H1 (cell line): ENCODE measurements around the gene COL10A1. TPM values are rescaled to one million over a fixed set of nuclear protein-coding genes. Genes with fewer than 3 reads are reported as not detected.

ENCODE experiments used
- CTCF ChIA-PET: fragments of 300-600 bp; sonication (Branson Sonifier 250); formaldehyde crosslinking; loops from one replicate; lab custom pipeline; 2021; ENCODE audit not compliant: partially characterized antibody; lab: Charles Lee
- POLR2A ChIA-PET: fragments of 300-600 bp; sonication (Branson Sonifier 250); formaldehyde crosslinking; loops from one replicate; lab custom pipeline; 2021; ENCODE audit warnings: inconsistent platforms; ENCODE audit not compliant: partially characterized antibody; lab: Charles Lee
- DNase-seq, 2 experiments: peaks; one replicate each; pipeline versions ENCODE4 v3.0.0 to v3.0.0-alpha.2; 2010 to 2022; ENCODE audit warnings: low spot score in 2 of 2, low read depth in 1 of 2, mixed read lengths in 1 of 2
- FAIRE-seq: peaks from 2 replicates; lab custom pipeline; 2011; peaks lifted over from hg19 to GRCh38; lab: Jason Lieb, UNC
- H2AFZ ChIP-seq: 2 replicates; pipeline ENCODE4 v1.8.1; 2012; ENCODE audit warnings: low read length, inconsistent platforms
- H2AK5ac ChIP-seq: 2 replicates; pipeline ENCODE4 v1.6.1; 2013; ENCODE audit warnings: low read depth, low read length
- H2BK120ac ChIP-seq: replicated peaks from 2 replicates; pipeline ENCODE3; 2013; ENCODE audit warnings: low read depth, low read length, inconsistent platforms
- H2BK12ac ChIP-seq: 2 replicates; pipeline ENCODE4 v1.6.1; 2013; ENCODE audit warnings: low read depth, low read length
- H2BK15ac ChIP-seq: 2 replicates; pipeline ENCODE4 v1.6.1; 2013; ENCODE audit warnings: low read length
- H2BK20ac ChIP-seq: 2 replicates; pipeline ENCODE4 v1.6.1; 2013; ENCODE audit warnings: low read length
- H2BK5ac ChIP-seq: 2 replicates; pipeline ENCODE4 v1.6.1; 2013; ENCODE audit warnings: low read depth, low read length
- H3K14ac ChIP-seq: 2 replicates; pipeline ENCODE4 v1.6.1; 2013; ENCODE audit warnings: inconsistent platforms; ENCODE audit not compliant: insufficient read length
- H3K18ac ChIP-seq: 2 replicates; pipeline ENCODE4 v1.6.1; 2013; ENCODE audit warnings: low read length; ENCODE audit errors: extremely low read depth
- H3K23ac ChIP-seq: 2 replicates; pipeline ENCODE4 v1.6.1; 2013; ENCODE audit warnings: inconsistent platforms; ENCODE audit not compliant: insufficient read length
- H3K23me2 ChIP-seq: 2 replicates; pipeline ENCODE4 v1.6.1; 2013; ENCODE audit warnings: low read depth, low read length
- H3K27ac ChIP-seq: 2 replicates; pipeline ENCODE4 v1.6.1; 2011; ENCODE audit warnings: low read depth, low read length, inconsistent platforms
- H3K27me3 ChIP-seq, 4 experiments: replicated peaks in 1 of 4; 1 replicate in 1 of 4; 2 replicates in 3 of 4; pipeline versions ENCODE4 v1.6.1 to v1.8.1; 2011 to 2013; ENCODE audit warnings: low read length in 3 of 4, mild to moderate bottlenecking in 3 of 4, inconsistent platforms in 2 of 4, mixed read lengths in 2 of 4, moderate library complexity in 1 of 4; ENCODE audit not compliant: control insufficient read depth in 3 of 4, insufficient read depth in 3 of 4; ENCODE audit errors: extremely low read depth in 1 of 4
- H3K36me3 ChIP-seq, 4 experiments: 2 replicates each; pipeline versions ENCODE4 v1.6.1 to v1.8.1; 2011 to 2013; ENCODE audit warnings: mild to moderate bottlenecking in 4 of 4, low read length in 3 of 4, moderate library complexity in 2 of 4, control low read depth in 1 of 4, inconsistent platforms in 1 of 4; ENCODE audit not compliant: insufficient read depth in 4 of 4, control insufficient read depth in 2 of 4
- H3K4ac ChIP-seq: replicated peaks from 2 replicates; pipeline ENCODE3; 2013; ENCODE audit warnings: low read length, low read depth, mixed read lengths, inconsistent platforms; ENCODE audit not compliant: insufficient read length
- H3K4me1 ChIP-seq, 4 experiments: replicated peaks in 1 of 4; 1 replicate in 1 of 4; 2 replicates in 3 of 4; pipeline versions ENCODE4 v1.6.1 to v1.8.1; 2011 to 2013; ENCODE audit warnings: low read length in 3 of 4, inconsistent platforms in 2 of 4, mixed read lengths in 1 of 4; ENCODE audit not compliant: insufficient read depth in 4 of 4, control insufficient read depth in 3 of 4
- H3K4me2 ChIP-seq, 2 experiments: 2 replicates each; pipeline versions ENCODE4 v1.6.1 to v1.8.1; 2011 to 2013; ENCODE audit warnings: low read depth in 2 of 2, low read length in 2 of 2, control low read depth in 1 of 2, inconsistent platforms in 1 of 2, mild to moderate bottlenecking in 1 of 2; ENCODE audit not compliant: insufficient read depth in 1 of 2
- H3K4me3 ChIP-seq, 4 experiments: fragments of 200-600, 300-600 bp in 1 of 4; sonication (generic), shearing (Covaris generic), sonication (Bioruptor Twin) in 1 of 4; 2 replicates each; pipeline versions ENCODE4 v1.5.1 to v1.8.1; 2011 to 2016; ENCODE audit warnings: low read length in 4 of 4, low read depth in 3 of 4, control low read depth in 2 of 4, inconsistent platforms in 2 of 4, mild to moderate bottlenecking in 2 of 4, mixed read lengths in 1 of 4, moderate library complexity in 1 of 4; ENCODE audit not compliant: insufficient read depth in 2 of 4; ENCODE audit errors: extremely low read depth in 1 of 4
- H3K56ac ChIP-seq: replicated peaks from 2 replicates; pipeline ENCODE3; 2013; ENCODE audit warnings: low read depth, mild to moderate bottlenecking, mixed read lengths, low read length, inconsistent platforms; ENCODE audit not compliant: insufficient read length
- H3K79me1 ChIP-seq: 2 replicates; pipeline ENCODE4 v1.6.1; 2013; ENCODE audit warnings: low read depth, low read length, control low read depth
- H3K79me2 ChIP-seq, 2 experiments: 2 replicates each; pipeline versions ENCODE4 v1.6.1 to v1.8.1; 2012 to 2013; ENCODE audit warnings: low read length in 2 of 2, mild to moderate bottlenecking in 2 of 2, inconsistent platforms in 1 of 2; ENCODE audit not compliant: insufficient read depth in 2 of 2, control insufficient read depth in 1 of 2
- H3K9ac ChIP-seq, 4 experiments: replicated peaks in 1 of 4; 1 replicate in 1 of 4; 2 replicates in 3 of 4; pipeline versions ENCODE4 v1.6.1 to v1.8.1; 2011 to 2013; ENCODE audit warnings: low read depth in 3 of 4, low read length in 3 of 4, control low read depth in 2 of 4, mild to moderate bottlenecking in 2 of 4, moderate library complexity in 2 of 4, inconsistent platforms in 1 of 4; ENCODE audit errors: extremely low read depth in 1 of 4
- H3K9me3 ChIP-seq, 2 experiments: 2 replicates each; pipeline versions ENCODE4 v1.6.1 to v1.8.1; 2012 to 2013; ENCODE audit warnings: mild to moderate bottlenecking in 2 of 2, moderate library complexity in 2 of 2, control low read depth in 1 of 2, inconsistent platforms in 1 of 2, low read depth in 1 of 2, low read length in 1 of 2, mixed read lengths in 1 of 2; ENCODE audit not compliant: insufficient read depth in 2 of 2
- H4K20me1 ChIP-seq, 2 experiments: replicated peaks in 1 of 2; 2 replicates each; pipeline versions ENCODE3 to v1.8.1; 2011 to 2013; ENCODE audit warnings: inconsistent platforms in 2 of 2, low read length in 2 of 2, mild to moderate bottlenecking in 1 of 2; ENCODE audit not compliant: insufficient read depth in 2 of 2, control insufficient read depth in 1 of 2
- H4K5ac ChIP-seq: 2 replicates; pipeline ENCODE4 v1.6.1; 2013; ENCODE audit warnings: low read length, low read depth, mixed read lengths, inconsistent platforms; ENCODE audit not compliant: insufficient read length
- H4K8ac ChIP-seq: 2 replicates; pipeline ENCODE4 v1.8.0; 2013; ENCODE audit warnings: mild to moderate bottlenecking, moderate library complexity, low read length, inconsistent platforms; ENCODE audit not compliant: insufficient read depth; ENCODE audit errors: extremely low read depth
- H4K91ac ChIP-seq: replicated peaks from 2 replicates; pipeline ENCODE3; 2013; ENCODE audit warnings: low read length, mixed read lengths, inconsistent platforms; ENCODE audit not compliant: insufficient read length
- ATF3 ChIP-seq: IDR thresholded peaks from 2 replicates; pipeline ENCODE4 v1.6.1; 2011; ENCODE audit warnings: low read depth, mild to moderate bottlenecking, low read length; ENCODE audit not compliant: insufficient read depth
- CHD2 ChIP-seq: IDR thresholded peaks from 2 replicates; pipeline ENCODE4 v1.6.1; 2012; ENCODE audit warnings: low read length, improper control_type of control experiment
- CREB1 ChIP-seq: IDR thresholded peaks from 2 replicates; pipeline ENCODE4 v1.6.1; 2012; ENCODE audit warnings: inconsistent platforms
- EZH2 ChIP-seq: fragments of 200-600 bp; sonication (generic); IDR thresholded peaks from 2 replicates; pipeline ENCODE4 v1.7.1; 2012; ENCODE audit warnings: low read depth, mild to moderate bottlenecking, moderate library complexity, low read length, inconsistent platforms; ENCODE audit not compliant: severe bottlenecking
- GABPA ChIP-seq: IDR thresholded peaks from 2 replicates; pipeline ENCODE4 v1.6.1; 2011; ENCODE audit warnings: mild to moderate bottlenecking, low read length, moderate library complexity, borderline replicate concordance; ENCODE audit not compliant: insufficient read depth
- HDAC6 ChIP-seq: IDR thresholded peaks from one replicate; pipeline ENCODE4 v1.7.1; 2012; ENCODE audit warnings: low read depth, mild to moderate bottlenecking, inconsistent platforms, low read length, moderate library complexity
- JUN ChIP-seq: IDR thresholded peaks from 2 replicates; pipeline ENCODE4 v1.6.1; 2011; ENCODE audit warnings: low read depth, mild to moderate bottlenecking, improper control_type of control experiment, low read length
- KDM1A ChIP-seq: fragments of 200-600, 300-600 bp; sonication (generic); IDR thresholded peaks from 2 replicates; pipeline ENCODE4 v1.7.1; 2016; ENCODE audit warnings: mild to moderate bottlenecking, low read length, borderline replicate concordance
- SRF ChIP-seq: IDR thresholded peaks from 2 replicates; pipeline ENCODE4 v1.6.1; 2011; ENCODE audit warnings: mild to moderate bottlenecking, low read depth, low read length, moderate library complexity
- TAF7 ChIP-seq: optimal IDR thresholded peaks from 2 replicates; pipeline ENCODE3; 2011; ENCODE audit warnings: low read depth, mild to moderate bottlenecking, inconsistent platforms, low read length, moderate library complexity, borderline replicate concordance
- TCF12 ChIP-seq: IDR thresholded peaks from 2 replicates; pipeline ENCODE4 v1.6.1; 2011; ENCODE audit warnings: low read depth, mild to moderate bottlenecking, low read length
- ZNF274 ChIP-seq: IDR thresholded peaks from 2 replicates; pipeline ENCODE4 v1.7.0; 2012; ENCODE audit warnings: low read length, borderline replicate concordance; ENCODE audit errors: extremely low read depth
- WGBS, 2 experiments: shearing (Covaris generic) in 1 of 2; methylation state at CpG; one replicate each; pipeline versions ENCODE4 v1.1.6 to v1.1.7; 2013 to 2015; ENCODE audit warnings: low lambda C conversion rate in 2 of 2, mixed read lengths in 2 of 2, inconsistent platforms in 1 of 2, low coverage in 1 of 2, missing lambda C conversion rate in 1 of 2; ENCODE audit not compliant: insufficient replicate concordance in 2 of 2, insufficient coverage in 1 of 2, insufficient read length in 1 of 2; ENCODE audit errors: extremely low coverage in 1 of 2, missing lambda C conversion rate in 1 of 2; 5-methylcytosine and 5-hydroxymethylcytosine counted together
- polyA plus RNA-seq, 7 experiments: library from polyadenylated mRNA; depleted of rRNA in 3 of 7; stranded (reverse) in 5 of 7; unstranded in 2 of 7; fragments of >200 nt in 5 of 7; fragments of 200-250 nt in 2 of 7; gene quantifications; 1 replicate in 5 of 7; 2 replicates in 1 of 7; 4 replicates in 1 of 7; pipeline versions ENCODE4 v1.2.1 to v1.2.3, GENCODE V29; 2011 to 2013; ENCODE audit warnings: missing spikeins in 2 of 7, mixed read lengths in 2 of 7
- total RNA-seq: library from RNA; stranded (reverse); fragmentation: NEBNext Ultra II Directional; extraction: Animal tissue kit (Norgen Biotek cat#: 25700); gene quantifications from 2 replicates; pipeline ENCODE4 v1.2.1, GENCODE V29; 2021
- TF ChIP-seq, protein P1 (sequence below): IDR thresholded peaks from 2 replicates; pipeline ENCODE4 v1.6.1; 2012; ENCODE audit warnings: low read length, inconsistent platforms

Gene COL10A1
- total and polyA plus RNA-seq, 2 of the 8 experiments (the other 6 are each of a cell fraction or from before 2014, with no cell fraction given) = not detected

GRCh38 chr6:116168148-116168547 lies 42.2 kb upstream of the COL10A1 start:
- ChIA-PET CTCF (interaction anchor here (0.7 kb wide), 1 partner anchor 13 kb away, joined by 3 read pairs; no protein-coding TSS in a partner anchor), POLR2A (no interaction called here)
- H4K5ac ChIP-seq = no peak overlapping the region
- TF ChIP-seq JUN (no peak), ATF3 (no peak), KDM1A (no peak), CHD2 (no peak), TCF12 (no peak), HDAC6 (no peak), SRF (no peak), GABPA (no peak), TAF7 (no peak), EZH2 (no peak), CREB1 (no peak), ZNF274 (no peak)
- TF ChIP-seq, protein P1, sequence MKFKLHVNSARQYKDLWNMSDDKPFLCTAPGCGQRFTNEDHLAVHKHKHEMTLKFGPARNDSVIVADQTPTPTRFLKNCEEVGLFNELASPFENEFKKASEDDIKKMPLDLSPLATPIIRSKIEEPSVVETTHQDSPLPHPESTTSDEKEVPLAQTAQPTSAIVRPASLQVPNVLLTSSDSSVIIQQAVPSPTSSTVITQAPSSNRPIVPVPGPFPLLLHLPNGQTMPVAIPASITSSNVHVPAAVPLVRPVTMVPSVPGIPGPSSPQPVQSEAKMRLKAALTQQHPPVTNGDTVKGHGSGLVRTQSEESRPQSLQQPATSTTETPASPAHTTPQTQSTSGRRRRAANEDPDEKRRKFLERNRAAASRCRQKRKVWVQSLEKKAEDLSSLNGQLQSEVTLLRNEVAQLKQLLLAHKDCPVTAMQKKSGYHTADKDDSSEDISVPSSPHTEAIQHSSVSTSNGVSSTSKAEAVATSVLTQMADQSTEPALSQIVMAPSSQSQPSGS = no peak

More at GRCh38 chr6:116168148-116168547, 42.2 kb upstream of the COL10A1 start:
- Histone ChIP-seq H3K9me3 (no peaks in the 10 kb centered on the region; a peak in 1 of 4 replicates), H4K91ac (no peak overlapping the region), H3K27ac (no peak overlapping the region), H3K56ac (no peak overlapping the region), H3K36me3 (no peaks in the 10 kb centered on the region), H2AK5ac (no peak overlapping the region), H3K4me1 (no peaks in the 10 kb centered on the region), H2BK5ac (no peak overlapping the region), H3K14ac (no peak overlapping the region), H3K4ac (no peak overlapping the region), H4K8ac (no peak overlapping the region), H3K27me3 (no peaks in the 10 kb centered on the region), H4K20me1 (no peaks in the 10 kb centered on the region), H3K23me2 (no peaks in the 10 kb centered on the region), H3K4me2 (no peak overlapping the region), H2BK20ac (no peak overlapping the region), H2BK12ac (no peak overlapping the region), H3K23ac (no peak overlapping the region), H3K9ac (no peak overlapping the region), H3K79me1 (no peaks in the 10 kb centered on the region), H3K4me3 (no peak overlapping the region), H2AFZ (no peak overlapping the region), H2BK120ac (no peak overlapping the region), H2BK15ac (no peak overlapping the region), H3K18ac (no peak overlapping the region), H3K79me2 (peaks cover 0 to 11% of the 10 kb centered on the region in 2 experiments; a peak in 2 of 4 replicates)
- WGBS, 2 experiments = 100% methylated on average over 1 of the region's 1 CpG; no CpG with 5 or more reads in 1 of the 2 experiments
- FAIRE-seq (no peak), DNase-seq (no peak)
